ENCODE results near the gene TMEM164.

Gene TMEM164

GRCh38 chrX:110038900-110039299 lies 36.0 kb downstream of the TMEM164 start:
- DNase-seq: no peak

GRCh38 chrX:110041980-110042379 lies 39.1 kb downstream of the TMEM164 start:
- peak in 2 of 4 experiments; percentile 26 to 41 for DNase-seq

- peak; percentile 23 to 75 (median 48) for DNase-seq
These were observed 39.6 kb downstream of the TMEM164 start for GRCh38 chrX:110042496-110042895.

- DNase-seq: no peak
These were observed 40.6 kb downstream of the TMEM164 start for GRCh38 chrX:110043506-110043905.

- DNase-seq: peak in 2 of 4 experiments; percentile 31 to 40
These were observed 41.7 kb downstream of the TMEM164 start for GRCh38 chrX:110044346-110045249.

GRCh38 chrX:110045421-110045820 lies 42.5 kb downstream of the TMEM164 start:
- DNase-seq: no peak

- no peak for DNase-seq
These were observed 43.1 kb downstream of the TMEM164 start for GRCh38 chrX:110046001-110046400.

- DNase-seq: no peak
These were observed 44.1 kb downstream of the TMEM164 start for GRCh38 chrX:110046971-110047370.

- DNase-seq: no peak
These were observed 46.2 kb downstream of the TMEM164 start for GRCh38 chrX:110049096-110049495.

GRCh38 chrX:110050386-110050785 lies 47.5 kb downstream of the TMEM164 start:
- no peak for DNase-seq

- DNase-seq: no peak
These were observed 48.0 kb downstream of the TMEM164 start for GRCh38 chrX:110050901-110051300.

- DNase-seq: no peak
These were observed 48.6 kb downstream of the TMEM164 start for GRCh38 chrX:110051559-110051958.

GRCh38 chrX:110052303-110052702 lies 49.4 kb downstream of the TMEM164 start:
- no peak for DNase-seq

GRCh38 chrX:110053453-110053852 lies 50.5 kb downstream of the TMEM164 start:
- DNase-seq: no peak

GRCh38 chrX:110055616-110056015 lies 52.7 kb downstream of the TMEM164 start:
- DNase-seq: no peak

- no peak for DNase-seq
These were observed 53.5 kb downstream of the TMEM164 start for GRCh38 chrX:110056419-110056818.

- no peak for DNase-seq
These were observed 56.5 kb downstream of the TMEM164 start for GRCh38 chrX:110059410-110059809.

GRCh38 chrX:110060317-110060716 lies 57.4 kb downstream of the TMEM164 start:
- DNase-seq: no peak

GRCh38 chrX:110060846-110061537 lies 58.1 kb downstream of the TMEM164 start:
- DNase-seq: peak in 2 of 4 experiments; percentile 58 to 65

- DNase-seq: no peak
These were observed 60.0 kb downstream of the TMEM164 start for GRCh38 chrX:110062919-110063318.

- DNase-seq: no peak
These were observed 63.7 kb downstream of the TMEM164 start for GRCh38 chrX:110066488-110067225.

- no peak for DNase-seq
These were observed 68.1 kb downstream of the TMEM164 start for GRCh38 chrX:110070970-110071369.

GRCh38 chrX:110081320-110081719 lies 78.4 kb downstream of the TMEM164 start:
- no peak for DNase-seq
